Measurements from ENCODE around the gene ADARB2.

ADARB2 gene

GRCh38 chr10:1476455-1476803 is 260.9 kb downstream of the ADARB2 start:
- no peak for TF ChIP-seq TEAD4 (IDR thresholded peaks at IDR 0.05)
- TF ChIP-seq USF1 (IDR thresholded peaks at IDR 0.05): no peak
- TF ChIP-seq, protein P1, sequence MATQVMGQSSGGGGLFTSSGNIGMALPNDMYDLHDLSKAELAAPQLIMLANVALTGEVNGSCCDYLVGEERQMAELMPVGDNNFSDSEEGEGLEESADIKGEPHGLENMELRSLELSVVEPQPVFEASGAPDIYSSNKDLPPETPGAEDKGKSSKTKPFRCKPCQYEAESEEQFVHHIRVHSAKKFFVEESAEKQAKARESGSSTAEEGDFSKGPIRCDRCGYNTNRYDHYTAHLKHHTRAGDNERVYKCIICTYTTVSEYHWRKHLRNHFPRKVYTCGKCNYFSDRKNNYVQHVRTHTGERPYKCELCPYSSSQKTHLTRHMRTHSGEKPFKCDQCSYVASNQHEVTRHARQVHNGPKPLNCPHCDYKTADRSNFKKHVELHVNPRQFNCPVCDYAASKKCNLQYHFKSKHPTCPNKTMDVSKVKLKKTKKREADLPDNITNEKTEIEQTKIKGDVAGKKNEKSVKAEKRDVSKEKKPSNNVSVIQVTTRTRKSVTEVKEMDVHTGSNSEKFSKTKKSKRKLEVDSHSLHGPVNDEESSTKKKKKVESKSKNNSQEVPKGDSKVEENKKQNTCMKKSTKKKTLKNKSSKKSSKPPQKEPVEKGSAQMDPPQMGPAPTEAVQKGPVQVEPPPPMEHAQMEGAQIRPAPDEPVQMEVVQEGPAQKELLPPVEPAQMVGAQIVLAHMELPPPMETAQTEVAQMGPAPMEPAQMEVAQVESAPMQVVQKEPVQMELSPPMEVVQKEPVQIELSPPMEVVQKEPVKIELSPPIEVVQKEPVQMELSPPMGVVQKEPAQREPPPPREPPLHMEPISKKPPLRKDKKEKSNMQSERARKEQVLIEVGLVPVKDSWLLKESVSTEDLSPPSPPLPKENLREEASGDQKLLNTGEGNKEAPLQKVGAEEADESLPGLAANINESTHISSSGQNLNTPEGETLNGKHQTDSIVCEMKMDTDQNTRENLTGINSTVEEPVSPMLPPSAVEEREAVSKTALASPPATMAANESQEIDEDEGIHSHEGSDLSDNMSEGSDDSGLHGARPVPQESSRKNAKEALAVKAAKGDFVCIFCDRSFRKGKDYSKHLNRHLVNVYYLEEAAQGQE (IDR thresholded peaks at IDR 0.05; ENCODE audit: low read depth): no peak
- TF ChIP-seq EGR1 (IDR thresholded peaks at IDR 0.05): no peak
- TF ChIP-seq RAD21 (IDR thresholded peaks at IDR 0.05; ENCODE audit: low read depth): no peak
- TF ChIP-seq CREB1 (IDR thresholded peaks at IDR 0.05; ENCODE audit: low read depth): no peak
- no peak for TF ChIP-seq TCF12 (IDR thresholded peaks at IDR 0.05; ENCODE audit: low read depth)
- TF ChIP-seq NFIC (IDR thresholded peaks at IDR 0.05): no peak

GRCh38 chr10:1475771-1476454 is 261.4 kb downstream of the ADARB2 start:
- TF ChIP-seq TCF12 (IDR thresholded peaks at IDR 0.05; ENCODE audit: low read depth): no peak

DNA sequence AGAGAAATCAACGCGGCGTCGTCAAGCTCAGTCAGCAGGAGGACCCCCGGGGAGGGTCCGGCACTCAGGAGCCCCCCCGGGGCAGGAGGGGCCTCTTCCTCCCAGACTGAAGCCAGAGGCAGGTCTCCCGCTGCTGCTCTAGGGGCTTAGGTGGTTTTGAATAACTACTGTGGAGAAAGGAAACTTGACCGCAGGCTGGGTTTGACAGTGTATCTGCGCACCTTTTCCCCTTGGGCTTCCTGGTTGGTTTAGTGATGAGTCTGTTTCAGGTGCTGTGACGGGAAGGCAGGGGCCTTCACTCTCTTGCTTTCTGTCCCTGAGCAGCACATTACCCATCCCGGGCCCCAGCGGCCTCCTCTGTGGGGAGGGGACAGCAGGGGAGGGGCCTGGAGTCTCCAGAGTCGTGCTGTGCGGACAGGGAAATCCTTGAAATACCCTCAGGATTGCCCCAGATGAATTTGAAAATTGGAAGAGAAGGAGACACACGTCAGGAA is 262.2 kb downstream of the ADARB2 start:
- TF ChIP-seq CREB1 (IDR thresholded peaks at IDR 0.05; ENCODE audit: low read depth): no peak
- no peak for TF ChIP-seq EP300 (IDR thresholded peaks at IDR 0.05; ENCODE audit: borderline replicate concordance)
- no peak for TF ChIP-seq TAF1 (IDR thresholded peaks at IDR 0.05; ENCODE audit: low read depth)
- no peak for TF ChIP-seq TEAD4 (IDR thresholded peaks at IDR 0.05)
- TF ChIP-seq USF1 (IDR thresholded peaks at IDR 0.05): no peak
- TF ChIP-seq TCF12 (IDR thresholded peaks at IDR 0.05; ENCODE audit: low read depth): no peak
- TF ChIP-seq NFIC (IDR thresholded peaks at IDR 0.05): no peak
- TF ChIP-seq ZBTB7A (IDR thresholded peaks at IDR 0.05; ENCODE audit: low read depth): no peak
- TF ChIP-seq EGR1 (IDR thresholded peaks at IDR 0.05): no peak
- no peak for TF ChIP-seq RAD21 (IDR thresholded peaks at IDR 0.05; ENCODE audit: low read depth)
- no peak for TF ChIP-seq YY1 (IDR thresholded peaks at IDR 0.05; ENCODE audit: low read depth)
- TF ChIP-seq FOXM1 (IDR thresholded peaks at IDR 0.05; ENCODE audit: borderline replicate concordance, low read depth): no peak
- no peak for TF ChIP-seq MAX (IDR thresholded peaks at IDR 0.05)

GRCh38 chr10:1474376-1475097 is 262.8 kb downstream of the ADARB2 start:
- no peak for TF ChIP-seq EGR1 (IDR thresholded peaks at IDR 0.05)
- no peak for TF ChIP-seq CEBPB (IDR thresholded peaks at IDR 0.05)
- no peak for TF ChIP-seq TAF1 (IDR thresholded peaks at IDR 0.05; ENCODE audit: low read depth)
- no peak for TF ChIP-seq ZBTB7A (IDR thresholded peaks at IDR 0.05; ENCODE audit: low read depth)
- TF ChIP-seq USF1 (IDR thresholded peaks at IDR 0.05): no peak
- TF ChIP-seq NFIC (IDR thresholded peaks at IDR 0.05): no peak
- no peak for TF ChIP-seq FOXM1 (IDR thresholded peaks at IDR 0.05; ENCODE audit: borderline replicate concordance, low read depth)
- TF ChIP-seq MAX (IDR thresholded peaks at IDR 0.05): no peak
- TF ChIP-seq CREB1 (IDR thresholded peaks at IDR 0.05; ENCODE audit: low read depth): no peak
- TF ChIP-seq, protein P1 (IDR thresholded peaks at IDR 0.05; ENCODE audit: low read depth): no peak
- TF ChIP-seq EP300 (IDR thresholded peaks at IDR 0.05; ENCODE audit: borderline replicate concordance): no peak
- no peak for TF ChIP-seq TCF12 (IDR thresholded peaks at IDR 0.05; ENCODE audit: low read depth)
- TF ChIP-seq TEAD4 (IDR thresholded peaks at IDR 0.05): no peak
- TF ChIP-seq RAD21 (IDR thresholded peaks at IDR 0.05; ENCODE audit: low read depth): no peak
- TF ChIP-seq YY1 (IDR thresholded peaks at IDR 0.05; ENCODE audit: low read depth): no peak

GRCh38 chr10:1473874-1474273 is 263.5 kb downstream of the ADARB2 start:
- no peak for TF ChIP-seq RAD21 (IDR thresholded peaks at IDR 0.05; ENCODE audit: low read depth)
- TF ChIP-seq ZBTB7A (IDR thresholded peaks at IDR 0.05; ENCODE audit: low read depth): no peak
- TF ChIP-seq CREB1 (IDR thresholded peaks at IDR 0.05; ENCODE audit: low read depth): no peak
- TF ChIP-seq EP300 (IDR thresholded peaks at IDR 0.05; ENCODE audit: borderline replicate concordance): no peak
- TF ChIP-seq MAX (IDR thresholded peaks at IDR 0.05): no peak
- no peak for TF ChIP-seq TAF1 (IDR thresholded peaks at IDR 0.05; ENCODE audit: low read depth)
- TF ChIP-seq YY1 (IDR thresholded peaks at IDR 0.05; ENCODE audit: low read depth): no peak

Measured in Ishikawa (cell line).